PC-3 (cell line): Measurements from ENCODE around the gene SCNN1B. TPM values are rescaled to one million over a fixed set of nuclear protein-coding genes. Genes with fewer than 3 reads are reported as not detected.
"Not testable (repeated sequence)": the region's sequence is repeated elsewhere in the genome, so short reads cannot be mapped to it uniquely, and the experiment has no call there.

Experiments used
- ATAC-seq: fragments of 200-7000 bp; cut with Tn5 transposase; 2 replicates; pipeline ENCODE4 v1.9.1; 2020; ENCODE audit warnings: mild to moderate bottlenecking, moderate library complexity
- BruUV-seq: library from RNA; stranded (reverse); fragments of 400-500 nt; replicated peaks from 2 replicates; lab custom pipeline; 2021; lab: Mats Ljungman, UMichigan
- CTCF ChIA-PET: fragments of 300-600 bp; sonication (Branson Sonifier 250); formaldehyde crosslinking; loops from one replicate; lab custom pipeline; 2022; ENCODE audit warnings: antibody characterized with exemption; lab: Charles Lee
- POLR2A ChIA-PET: fragments of 300-600 bp; sonication (Branson Sonifier 250); formaldehyde crosslinking; loops from one replicate; lab custom pipeline; 2022; ENCODE audit warnings: antibody characterized with exemption; ENCODE audit not compliant: unreplicated experiment; lab: Charles Lee
- DNase-seq: peaks from one replicate; pipeline ENCODE4 v3.0.0-alpha.2; 2015
- H2AFZ ChIP-seq: fragments of 300-600 bp; sonication (generic); 2 replicates; pipeline ENCODE4 v1.6.0; 2016; ENCODE audit warnings: antibody characterized with exemption, low read length
- H3F3A ChIP-seq: fragments of 300-600 bp; sonication (generic); one replicate; pipeline ENCODE4 v1.6.0; 2017; ENCODE audit warnings: antibody characterized with exemption, low read length, control low read depth, mild to moderate bottlenecking; ENCODE audit not compliant: unreplicated experiment
- H3K27ac ChIP-seq: fragments of 300-600 bp; sonication (generic); 2 replicates; pipeline ENCODE4 v1.5.1; 2016; ENCODE audit warnings: mild to moderate bottlenecking, low read length
- H3K27me3 ChIP-seq: fragments of 300-600 bp; sonication (generic); 2 replicates; pipeline ENCODE4 v1.6.1; 2016; ENCODE audit warnings: low read length, mixed read lengths
- H3K36me3 ChIP-seq: fragments of 300-600 bp; sonication (generic); 2 replicates; pipeline ENCODE4 v1.6.1; 2016; ENCODE audit warnings: low read depth, mixed run types, low read length, mixed read lengths
- H3K4me1 ChIP-seq: fragments of 300-600 bp; sonication (generic); 2 replicates; pipeline ENCODE4 v1.5.1; 2016; ENCODE audit warnings: low read length; ENCODE audit not compliant: insufficient read depth
- H3K4me2 ChIP-seq: fragments of 300-600 bp; sonication (generic); 2 replicates; pipeline ENCODE4 v1.6.0; 2016; ENCODE audit warnings: low read length
- H3K4me3 ChIP-seq: fragments of 300-600 bp; sonication (generic); 2 replicates; pipeline ENCODE4 v1.5.1; 2016; ENCODE audit warnings: mild to moderate bottlenecking, low read length, mixed read lengths
- H3K79me2 ChIP-seq: fragments of 300-600 bp; sonication (generic); 2 replicates; pipeline ENCODE4 v1.6.1; 2017; ENCODE audit warnings: low read length, mixed read lengths
- H3K9ac ChIP-seq: fragments of 300-600 bp; sonication (generic); 2 replicates; pipeline ENCODE4 v1.6.0; 2016; ENCODE audit warnings: mild to moderate bottlenecking, low read length
- H3K9me2 ChIP-seq: fragments of 300-600 bp; sonication (generic); replicated peaks from 2 replicates; pipeline ENCODE4 v1.6.1; 2016; ENCODE audit warnings: mixed run types, low read length, mixed read lengths
- H3K9me3 ChIP-seq: fragments of 300-600 bp; sonication (generic); 2 replicates; pipeline ENCODE4 v1.6.1; 2016; ENCODE audit warnings: low read length, mixed read lengths
- H4K20me1 ChIP-seq: fragments of 300-600 bp; sonication (generic); 2 replicates; pipeline ENCODE4 v1.6.1; 2016; ENCODE audit warnings: low read length, mixed read lengths
- EZH2 ChIP-seq: fragments of 300-600 bp; sonication (generic); IDR thresholded peaks from one replicate; pipeline ENCODE4 v1.6.1; 2017; ENCODE audit warnings: antibody characterized with exemption, mild to moderate bottlenecking, low read length; ENCODE audit not compliant: unreplicated experiment
- EZH2phosphoT487 ChIP-seq: fragments of 300-600 bp; sonication (generic); IDR thresholded peaks from 2 replicates; pipeline ENCODE4 v1.6.1; 2018; ENCODE audit warnings: mild to moderate bottlenecking, antibody characterized with exemption, low read length, borderline replicate concordance
- intact Hi-C: fragments of 100-400 bp; cut with micrococcal nuclease; formaldehyde crosslinking; loops from 2 replicates; pipeline ENCODE4 v1.9.0; 2023
- total RNA-seq: library from RNA; depleted of rRNA; stranded (reverse); fragments of >200 nt; gene quantifications from 2 replicates; pipeline ENCODE4 v1.2.3, GENCODE V29; 2014
- TF ChIP-seq, protein P1 (sequence below): fragments of 300-600 bp; sonication (generic); conservative IDR thresholded peaks from 2 replicates; pipeline ENCODE4 v1.5.1; 2017; ENCODE audit warnings: antibody characterized with exemption, low read depth, mild to moderate bottlenecking, low read length

The SCNN1B gene
- total RNA-seq, 1 experiment from 2014 or later: 4.1 TPM

GRCh38 chr16:23379707-23380106 is 77.6 kb downstream of the SCNN1B start:
- no peaks in the 10 kb centered on the region for H3K79me2 ChIP-seq
- no peaks in the 10 kb centered on the region for H3K9me2 ChIP-seq
- ATAC-seq (no peak), DNase-seq (no peak)
- no peaks in the 10 kb centered on the region for H3K4me1 ChIP-seq
- TF ChIP-seq, protein P1, sequence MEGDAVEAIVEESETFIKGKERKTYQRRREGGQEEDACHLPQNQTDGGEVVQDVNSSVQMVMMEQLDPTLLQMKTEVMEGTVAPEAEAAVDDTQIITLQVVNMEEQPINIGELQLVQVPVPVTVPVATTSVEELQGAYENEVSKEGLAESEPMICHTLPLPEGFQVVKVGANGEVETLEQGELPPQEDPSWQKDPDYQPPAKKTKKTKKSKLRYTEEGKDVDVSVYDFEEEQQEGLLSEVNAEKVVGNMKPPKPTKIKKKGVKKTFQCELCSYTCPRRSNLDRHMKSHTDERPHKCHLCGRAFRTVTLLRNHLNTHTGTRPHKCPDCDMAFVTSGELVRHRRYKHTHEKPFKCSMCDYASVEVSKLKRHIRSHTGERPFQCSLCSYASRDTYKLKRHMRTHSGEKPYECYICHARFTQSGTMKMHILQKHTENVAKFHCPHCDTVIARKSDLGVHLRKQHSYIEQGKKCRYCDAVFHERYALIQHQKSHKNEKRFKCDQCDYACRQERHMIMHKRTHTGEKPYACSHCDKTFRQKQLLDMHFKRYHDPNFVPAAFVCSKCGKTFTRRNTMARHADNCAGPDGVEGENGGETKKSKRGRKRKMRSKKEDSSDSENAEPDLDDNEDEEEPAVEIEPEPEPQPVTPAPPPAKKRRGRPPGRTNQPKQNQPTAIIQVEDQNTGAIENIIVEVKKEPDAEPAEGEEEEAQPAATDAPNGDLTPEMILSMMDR: no peak
- no peak for TF ChIP-seq EZH2phosphoT487
- TF ChIP-seq EZH2: no peak
- ChIA-PET CTCF (no interaction called here), POLR2A (no interaction called here)
- H4K20me1 ChIP-seq: no peaks in the 10 kb centered on the region
- intact Hi-C loops: no loop called here
- no peak overlapping the region for H2AFZ ChIP-seq
- no peak overlapping the region for H3K27ac ChIP-seq
- no peak overlapping the region for H3K9ac ChIP-seq
- H3K4me2 ChIP-seq: no peak overlapping the region
- no peaks in the 10 kb centered on the region for H3F3A ChIP-seq
- H3K36me3 ChIP-seq: no peaks in the 10 kb centered on the region
- no peaks in the 10 kb centered on the region for H3K9me3 ChIP-seq
- H3K4me3 ChIP-seq: no peak overlapping the region
- H3K27me3 ChIP-seq: no peaks in the 10 kb centered on the region
- no TSS peak for BruUV-seq

DNA sequence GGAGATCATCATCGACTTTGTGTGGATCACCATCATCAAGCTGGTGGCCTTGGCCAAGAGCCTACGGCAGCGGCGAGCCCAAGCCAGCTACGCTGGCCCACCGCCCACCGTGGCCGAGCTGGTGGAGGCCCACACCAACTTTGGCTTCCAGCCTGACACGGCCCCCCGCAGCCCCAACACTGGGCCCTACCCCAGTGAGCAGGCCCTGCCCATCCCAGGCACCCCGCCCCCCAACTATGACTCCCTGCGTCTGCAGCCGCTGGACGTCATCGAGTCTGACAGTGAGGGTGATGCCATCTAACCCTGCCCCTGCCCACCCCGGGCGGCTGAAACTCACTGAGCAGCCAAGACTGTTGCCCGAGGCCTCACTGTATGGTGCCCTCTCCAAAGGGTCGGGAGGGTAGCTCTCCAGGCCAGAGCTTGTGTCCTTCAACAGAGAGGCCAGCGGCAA is 78.4 kb downstream of the SCNN1B start:
- Histone ChIP-seq H3K79me2 (no peaks in the 10 kb centered on the region), H3F3A (no peaks in the 10 kb centered on the region), H3K4me3 (no peak overlapping the region), H3K27me3 (no peaks in the 10 kb centered on the region), H3K9me2 (no peaks in the 10 kb centered on the region), H3K27ac (no peak overlapping the region), H2AFZ (no peak overlapping the region), H3K4me2 (no peak overlapping the region), H3K36me3 (no peaks in the 10 kb centered on the region), H4K20me1 (no peaks in the 10 kb centered on the region), H3K4me1 (no peaks in the 10 kb centered on the region), H3K9me3 (no peaks in the 10 kb centered on the region), H3K9ac (no peak overlapping the region)
- no peak for TF ChIP-seq EZH2phosphoT487
- TF ChIP-seq, protein P1: no peak
- no peak for TF ChIP-seq EZH2
- ChIA-PET CTCF (no interaction called here), POLR2A (no interaction called here)
- intact Hi-C loops: no loop called here
- BruUV-seq: no TSS peak
- ATAC-seq (no peak), DNase-seq (no peak)

- H3K79me2 ChIP-seq, H3K36me3 ChIP-seq, DNase-seq, CTCF ChIA-PET, H3K9ac ChIP-seq, H3F3A ChIP-seq, H3K27me3 ChIP-seq, H3K9me3 ChIP-seq, H3K4me1 ChIP-seq, BruUV-seq, H3K9me2 ChIP-seq, POLR2A ChIA-PET, intact Hi-C loops, H4K20me1 ChIP-seq, H2AFZ ChIP-seq, H3K4me3 ChIP-seq, H3K27ac ChIP-seq, ATAC-seq, H3K4me2 ChIP-seq: not testable (repeated sequence)
These were observed 79.6 kb downstream of the SCNN1B start for GRCh38 chr16:23381702-23382101.
